Measurements from ENCODE around the gene PHKA2.

The PHKA2 gene

GRCh38 chrX:18971506-18971905 is 12.4 kb downstream of the PHKA2 start:
- DNase-seq (ENCODE audit: low read depth), result no peak

- no peak for DNase-seq (ENCODE audit: low read depth)
Measured at GRCh38 chrX:18970465-18970864, 13.4 kb downstream of the PHKA2 start.

GRCh38 chrX:18966624-18967023 is 17.3 kb downstream of the PHKA2 start:
- no peak for DNase-seq (ENCODE audit: low read depth)

GRCh38 chrX:18964901-18965300 is 19.0 kb downstream of the PHKA2 start:
- no peak for DNase-seq (ENCODE audit: low read depth)

- no peak for DNase-seq (ENCODE audit: low read depth)
Measured at GRCh38 chrX:18964026-18964425, 19.9 kb downstream of the PHKA2 start.

- no peak for DNase-seq (ENCODE audit: low read depth)
Measured at GRCh38 chrX:18962329-18962728, 21.6 kb downstream of the PHKA2 start.

- DNase-seq (ENCODE audit: low read depth), result no peak
Measured at GRCh38 chrX:18961686-18962085, 22.2 kb downstream of the PHKA2 start.

- no peak for DNase-seq (ENCODE audit: low read depth)
Measured at GRCh38 chrX:18956303-18957032, 27.4 kb downstream of the PHKA2 start.

- DNase-seq (ENCODE audit: low read depth), result no peak
Measured at GRCh38 chrX:18955676-18956075, 28.2 kb downstream of the PHKA2 start.

GRCh38 chrX:18951032-18951431 is 32.9 kb downstream of the PHKA2 start:
- no peak for DNase-seq (ENCODE audit: low read depth)

GRCh38 chrX:18949944-18950301 is 34.0 kb downstream of the PHKA2 start:
- no peak for DNase-seq (ENCODE audit: low read depth)

GRCh38 chrX:18949291-18949943 is 34.5 kb downstream of the PHKA2 start:
- no peak for DNase-seq (ENCODE audit: low read depth)

- no peak for DNase-seq (ENCODE audit: low read depth)
Measured at GRCh38 chrX:18946611-18947010, 37.3 kb downstream of the PHKA2 start.

- DNase-seq (ENCODE audit: low read depth), result no peak
Measured at GRCh38 chrX:18946157-18946556, 37.8 kb downstream of the PHKA2 start.

GRCh38 chrX:18945483-18945882 is 38.4 kb downstream of the PHKA2 start:
- DNase-seq (ENCODE audit: low read depth), result no peak

- DNase-seq (ENCODE audit: low read depth), result no peak
Measured at GRCh38 chrX:18944482-18944881, 39.4 kb downstream of the PHKA2 start.

GRCh38 chrX:18941896-18942295 is 42.0 kb downstream of the PHKA2 start:
- no peak for DNase-seq (ENCODE audit: low read depth)

- DNase-seq (ENCODE audit: low read depth), result no peak
Measured at GRCh38 chrX:18938710-18939109, 45.2 kb downstream of the PHKA2 start.

- no peak for DNase-seq (ENCODE audit: low read depth)
Measured at GRCh38 chrX:18937173-18937572, 46.7 kb downstream of the PHKA2 start.

- DNase-seq (ENCODE audit: low read depth), result no peak
Measured at GRCh38 chrX:18935893-18936292, 48.0 kb downstream of the PHKA2 start.

GRCh38 chrX:18934708-18935107 is 49.2 kb downstream of the PHKA2 start:
- no peak for DNase-seq (ENCODE audit: low read depth)

- no peak for DNase-seq (ENCODE audit: low read depth)
Measured at GRCh38 chrX:18933617-18934016, 50.3 kb downstream of the PHKA2 start.

- peak; percentile 6 for DNase-seq (ENCODE audit: low read depth)
Measured at GRCh38 chrX:18931972-18932371, 51.9 kb downstream of the PHKA2 start.

GRCh38 chrX:18929775-18930174 is 54.1 kb downstream of the PHKA2 start:
- DNase-seq (ENCODE audit: low read depth), result no peak
